ENCODE measurements around the gene EGLN3. TPM values are rescaled to one million over a fixed set of nuclear protein-coding genes. Genes with fewer than 3 reads are reported as not detected.

The EGLN3 gene
- total RNA-seq, 1 donor from 2014 or later = 153 TPM

DNA sequence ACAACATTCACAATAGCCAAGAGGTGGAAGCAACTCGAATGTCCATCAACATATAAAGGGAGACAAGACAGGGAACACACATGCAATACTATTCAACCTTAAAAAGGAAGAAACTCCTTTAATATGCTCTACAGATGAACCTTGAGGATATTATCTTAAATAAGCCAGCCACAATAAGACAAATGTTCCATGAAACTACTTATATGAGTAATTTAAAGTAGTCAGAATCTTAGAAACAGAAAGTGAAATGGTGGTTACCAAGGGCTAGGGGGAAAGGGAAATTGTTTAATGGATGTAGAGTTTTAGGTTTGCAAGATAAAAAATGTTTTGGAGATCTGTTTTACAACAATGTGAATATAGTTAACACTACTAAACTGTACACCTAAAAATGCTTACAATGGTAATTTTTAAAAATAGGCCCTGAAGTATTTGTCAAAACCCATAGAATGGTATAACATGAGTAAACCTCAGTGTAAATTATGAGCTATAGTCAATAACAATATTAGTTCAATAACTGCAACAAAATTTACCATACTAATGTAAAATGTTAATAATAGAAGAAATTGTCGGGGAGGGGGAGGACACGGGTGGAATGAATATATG lies 71.1 kb downstream of the EGLN3 start:
- DNase-seq = no peak
- Histone ChIP-seq H3K27ac (replicated peaks) (no peak overlapping the region), H3K36me3 (peaks cover 5% of the 10 kb centered on the region), H3K4me1 (no peaks in the 10 kb centered on the region), H3K27me3 (ENCODE audit: low read depth) (no peaks in the 10 kb centered on the region), H3K9me3 (replicated peaks) (peaks cover 46% of the 10 kb centered on the region), H3K4me3 (no peak overlapping the region)
- TF ChIP-seq CTCF (IDR thresholded peaks at IDR 0.05; ENCODE audit: borderline replicate concordance) = no peak
- intact Hi-C loops (cut with micrococcal nuclease) = no loop called here

DNA sequence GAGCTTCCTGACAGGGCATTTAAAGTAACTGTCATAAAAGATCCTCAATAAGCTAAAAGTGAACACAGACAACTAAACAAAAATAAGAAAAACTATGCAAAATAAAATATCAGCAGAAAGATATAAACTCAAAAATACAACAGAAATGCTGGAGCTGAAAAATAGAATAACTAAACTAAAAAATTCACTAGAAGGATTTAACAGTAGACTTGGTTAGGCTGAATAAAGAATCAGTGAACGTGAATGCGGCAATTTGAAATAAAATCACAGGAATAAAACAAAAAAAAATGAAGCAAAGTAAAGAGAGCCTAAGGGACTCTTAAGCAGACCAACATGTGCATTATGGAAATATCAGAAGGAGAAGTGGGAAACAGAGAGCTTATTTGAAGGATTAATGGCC lies 74.6 kb downstream of the EGLN3 start:
- Histone ChIP-seq H3K9me3 (replicated peaks) (peaks cover 40% of the 10 kb centered on the region), H3K27me3 (ENCODE audit: low read depth) (no peaks in the 10 kb centered on the region), H3K4me3 (no peak overlapping the region), H3K27ac (replicated peaks) (no peak overlapping the region), H3K36me3 (peaks cover 5% of the 10 kb centered on the region), H3K4me1 (no peaks in the 10 kb centered on the region)
- TF ChIP-seq CTCF (IDR thresholded peaks at IDR 0.05; ENCODE audit: borderline replicate concordance) = no peak
- DNase-seq = no peak
- intact Hi-C loops (cut with micrococcal nuclease) = no loop called here

All from left ventricle myocardium inferior (tissue), 1 donor.